SK-N-SH (cell line): ENCODE data around the gene HIVEP2. TPM values are rescaled to one million over a fixed set of nuclear protein-coding genes. Genes with fewer than 3 reads are reported as not detected.

Experiments
- CTCF ChIA-PET: fragments of 300-600, 350-600 bp; formaldehyde crosslinking; extraction: SDS; loops from one replicate; lab custom pipeline; 2021; lab: Yijun Ruan, JAX
- POLR2A ChIA-PET: fragments of 350-600 bp; sonication (Branson Sonifier 250); formaldehyde crosslinking; extraction: SDS; loops from one replicate; lab custom pipeline; 2020; ENCODE audit warnings: antibody characterized with exemption, inconsistent platforms; lab: Yijun Ruan, JAX
- DNase-seq: peaks from one replicate; pipeline ENCODE4 v3.0.0; 2012
- H2AFZ ChIP-seq: fragments of 200-600 bp; sonication (generic); 2 replicates; pipeline ENCODE4 v1.8.1; 2016; ENCODE audit warnings: antibody characterized with exemption, mild to moderate bottlenecking, low read depth
- H3F3A ChIP-seq: fragments of 200-600 bp; sonication (generic); replicated peaks from 2 replicates; pipeline ENCODE3; 2016; ENCODE audit warnings: antibody characterized with exemption, mild to moderate bottlenecking; ENCODE audit not compliant: insufficient read depth
- H3K27ac ChIP-seq, 2 experiments: fragments of 200-500 bp in 1 of 2; fragments of 200-600 bp in 1 of 2; sonication (Bioruptor generic) in 1 of 2; sonication (generic), shearing (Covaris generic) in 1 of 2; 2 replicates each; pipeline versions ENCODE4 v1.5.1 to v1.6.1; 2014 to 2016; ENCODE audit warnings: low read depth in 2 of 2, inconsistent platforms in 1 of 2, low read length in 1 of 2, mild to moderate bottlenecking in 1 of 2, mixed read lengths in 1 of 2
- H3K27me3 ChIP-seq: fragments of 200-600 bp; sonication (generic), shearing (Covaris generic); 2 replicates; pipeline ENCODE4 v1.6.1; 2016; ENCODE audit warnings: mixed run types; ENCODE audit not compliant: insufficient read depth
- H3K36me3 ChIP-seq, 2 experiments: fragments of 200-500 bp in 1 of 2; fragments of 200-600 bp in 1 of 2; sonication (Bioruptor generic) in 1 of 2; sonication (generic) in 1 of 2; replicated peaks in 1 of 2; 2 replicates each; pipeline versions ENCODE3 to v1.5.1; 2014 to 2016; ENCODE audit warnings: low read length in 1 of 2, mild to moderate bottlenecking in 1 of 2; ENCODE audit not compliant: insufficient read depth in 2 of 2, control insufficient read depth in 1 of 2
- H3K4me1 ChIP-seq, 2 experiments: fragments of 200-500 bp in 1 of 2; fragments of 200-600 bp in 1 of 2; sonication (Bioruptor generic) in 1 of 2; sonication (generic), shearing (Covaris generic) in 1 of 2; 2 replicates each; pipeline versions ENCODE4 v1.5.1 to v1.6.1; 2014 to 2016; ENCODE audit warnings: low read depth in 1 of 2, low read length in 1 of 2, mixed run types in 1 of 2; ENCODE audit not compliant: insufficient read depth in 2 of 2, control insufficient read depth in 1 of 2
- H3K4me2 ChIP-seq: fragments of 200-600 bp; sonication (generic), shearing (Covaris generic); 2 replicates; pipeline ENCODE4 v1.6.1; 2017; ENCODE audit warnings: mixed run types
- H3K4me3 ChIP-seq, 2 experiments: fragments of 200-500 bp in 1 of 2; fragments of 200-600 bp in 1 of 2; sonication (Bioruptor generic) in 1 of 2; sonication (generic), shearing (Covaris generic) in 1 of 2; 2 replicates each; pipeline versions ENCODE4 v1.5.1 to v1.8.1; 2014 to 2016; ENCODE audit warnings: low read depth in 2 of 2, inconsistent platforms in 1 of 2, low read length in 1 of 2, mild to moderate bottlenecking in 1 of 2, mixed read lengths in 1 of 2, moderate library complexity in 1 of 2
- H3K79me2 ChIP-seq: fragments of 200-600 bp; sonication (generic); 2 replicates; pipeline ENCODE4 v1.8.1; 2017; ENCODE audit warnings: mild to moderate bottlenecking; ENCODE audit not compliant: insufficient read depth
- H3K9ac ChIP-seq: fragments of 200-600 bp; sonication (generic); 2 replicates; pipeline ENCODE4 v1.6.1; 2017; ENCODE audit warnings: mixed run types
- H3K9me2 ChIP-seq: fragments of 200-600 bp; sonication (generic); 2 replicates; pipeline ENCODE4 v1.6.1; 2017; ENCODE audit warnings: mixed run types
- H3K9me3 ChIP-seq: fragments of 200-600 bp; sonication (generic); 2 replicates; pipeline ENCODE4 v1.6.1; 2017; ENCODE audit warnings: mixed run types, mild to moderate bottlenecking, moderate library complexity
- H4K20me1 ChIP-seq: fragments of 200-600 bp; sonication (generic); 2 replicates; pipeline ENCODE4 v1.6.1; 2017; ENCODE audit warnings: mild to moderate bottlenecking, mixed run types; ENCODE audit not compliant: insufficient read depth
- CHD2 ChIP-seq: fragments of 150-350 bp; IDR thresholded peaks from 2 replicates; pipeline ENCODE4 v1.6.1; 2018; ENCODE audit warnings: low read length; ENCODE audit not compliant: partially characterized antibody
- ELF1 ChIP-seq: IDR thresholded peaks from 2 replicates; pipeline ENCODE4 v1.4.0; 2012
- EP300 ChIP-seq, 2 experiments: IDR thresholded peaks; 2 replicates each; pipeline versions ENCODE4 v1.4.0 to v1.6.1; 2012; ENCODE audit warnings: borderline replicate concordance in 1 of 2, low read depth in 1 of 2, low read length in 1 of 2
- FOXJ3 ChIP-seq: sonication (generic); formaldehyde crosslinking; IDR thresholded peaks from 2 replicates; pipeline ENCODE4 v1.5.1; 2020; ENCODE audit warnings: mild to moderate bottlenecking, missing genetic modification reagents
- GABPA ChIP-seq: IDR thresholded peaks from 2 replicates; pipeline ENCODE4 v1.4.0; 2012; ENCODE audit warnings: low read depth, mild to moderate bottlenecking
- IRF3 ChIP-seq: fragments of 150-350 bp; IDR thresholded peaks from 2 replicates; pipeline ENCODE4 v1.6.1; 2016; ENCODE audit warnings: mild to moderate bottlenecking, low read depth, low read length
- MAX ChIP-seq: IDR thresholded peaks from 2 replicates; pipeline ENCODE4 v1.4.0; 2012; ENCODE audit warnings: low read depth
- MEF2A ChIP-seq: IDR thresholded peaks from 2 replicates; pipeline ENCODE4 v1.4.0; 2012; ENCODE audit warnings: low read depth, borderline replicate concordance
- NRF1 ChIP-seq: IDR thresholded peaks from 2 replicates; pipeline ENCODE4 v1.6.1; 2012; ENCODE audit warnings: low read depth, mild to moderate bottlenecking, low read length
- PBX3 ChIP-seq: IDR thresholded peaks from 2 replicates; pipeline ENCODE4; 2012
- POLR2AphosphoS5 ChIP-seq: IDR thresholded peaks from 2 replicates; pipeline ENCODE4 v1.6.1; 2012; ENCODE audit warnings: low read depth, low read length
- RAD21 ChIP-seq: IDR thresholded peaks from 2 replicates; pipeline ENCODE4 v1.6.1; 2012; ENCODE audit warnings: mild to moderate bottlenecking, low read length
- REST ChIP-seq: IDR thresholded peaks from 2 replicates; pipeline ENCODE4 v1.6.1; 2012; ENCODE audit warnings: mild to moderate bottlenecking, low read depth, low read length, moderate library complexity
- SIN3A ChIP-seq: IDR thresholded peaks from 2 replicates; pipeline ENCODE4 v1.6.1; 2012; ENCODE audit warnings: low read depth, mild to moderate bottlenecking, low read length, moderate library complexity, borderline replicate concordance
- SMC3 ChIP-seq: IDR thresholded peaks from 2 replicates; pipeline ENCODE4 v1.6.1; 2012; ENCODE audit warnings: low read depth, low read length, improper control_type of control experiment
- TAF1 ChIP-seq: IDR thresholded peaks from 2 replicates; pipeline ENCODE4 v1.6.1; 2012; ENCODE audit warnings: low read depth, mild to moderate bottlenecking, low read length, moderate library complexity, borderline replicate concordance
- TCF12 ChIP-seq: IDR thresholded peaks from 2 replicates; pipeline ENCODE4 v1.4.0; 2012
- TEAD4 ChIP-seq: IDR thresholded peaks from 2 replicates; pipeline ENCODE4 v1.4.0; 2012; ENCODE audit warnings: mild to moderate bottlenecking, borderline replicate concordance; ENCODE audit not compliant: insufficient read depth
- USF2 ChIP-seq: fragments of 150-350 bp; IDR thresholded peaks from 2 replicates; pipeline ENCODE4 v1.6.1; 2017; ENCODE audit warnings: antibody characterized with exemption, low read length, low read depth, borderline replicate concordance
- ZBTB33 ChIP-seq: IDR thresholded peaks from 2 replicates; pipeline ENCODE4 v1.4.0; 2012; ENCODE audit warnings: low read depth, borderline replicate concordance
- WGBS: methylation state at CpG from one replicate; pipeline ENCODE4 v1.1.6; 2017; ENCODE audit warnings: low lambda C conversion rate; 5-methylcytosine and 5-hydroxymethylcytosine counted together
- polyA plus RNA-seq, 3 experiments: library from polyadenylated mRNA; depleted of rRNA; stranded (reverse); fragments of >200 nt; gene quantifications; 2 replicates each; pipeline ENCODE4 v1.2.3, GENCODE V29; 2012

The HIVEP2 gene
- polyA plus RNA-seq, 1 of the 3 experiments (the other 2 are of a cell fraction) = 2.5 TPM

- Histone ChIP-seq H3K4me1 (peaks cover 10 to 18% of the 10 kb centered on the region in 2 experiments), H3K4me3 (no peak overlapping the region), H3K9me3 (no peaks in the 10 kb centered on the region), H4K20me1 (no peaks in the 10 kb centered on the region), H3K9ac (no peak overlapping the region), H3K79me2 (peaks cover 72% of the 10 kb centered on the region), H3K36me3 (no peaks in the 10 kb centered on the region), H3K4me2 (no peak overlapping the region), H2AFZ (no peak overlapping the region), H3F3A (peaks cover 13% of the 10 kb centered on the region), H3K9me2 (no peaks in the 10 kb centered on the region), H3K27ac (no peak overlapping the region; a peak in 2 of 4 replicates), H3K27me3 (no peaks in the 10 kb centered on the region)
- CTCF ChIA-PET = interaction anchor here (1.4 to 2.0 kb wide), 2 partner anchors 16 to 406 kb away, joined by 4 to 5 read pairs; no protein-coding TSS in a partner anchor
- TF ChIP-seq IRF3 = no peak
- no peak for TF ChIP-seq REST
- TF ChIP-seq GABPA = no peak
- TF ChIP-seq SMC3 = no peak
- no peak for TF ChIP-seq ELF1
- no peak for TF ChIP-seq FOXJ3 (CRISPR knock-in tag)
- no peak for TF ChIP-seq MEF2A
- no peak for TF ChIP-seq MAX
- TF ChIP-seq RAD21 = no peak
- TF ChIP-seq CHD2 = no peak
- TF ChIP-seq NRF1 = no peak
- TF ChIP-seq TCF12 = no peak
- no peak for TF ChIP-seq PBX3
- TF ChIP-seq TAF1 = no peak
- no peak for TF ChIP-seq POLR2AphosphoS5
- no peak for TF ChIP-seq USF2
- no peak for TF ChIP-seq ZBTB33
- TF ChIP-seq SIN3A = no peak
- no peak for TF ChIP-seq EP300 (IDR thresholded peaks at IDR 0.05; ENCODE audit: borderline replicate concordance in 1 of 2, low read depth in 1 of 2, low read length in 1 of 2)
- TF ChIP-seq TEAD4 = no peak
- no peak for DNase-seq
- 94% methylated on average over 1 of the region's 1 CpG for WGBS
- POLR2A ChIA-PET = interaction anchor here (1.0 to 1.4 kb wide), 2 partner anchors 9 to 36 kb away, joined by 3 read pairs; no protein-coding TSS in a partner anchor
Observed at GRCh38 chr6:142881290-142881689, 63.7 kb downstream of the HIVEP2 start.
